PFSK-1 (cell line): ENCODE data around the gene TIMM8A.

ENCODE experiments used
- POLR2AphosphoS5 ChIP-seq: IDR thresholded peaks from 2 replicates; pipeline ENCODE4 v1.6.1; 2012; ENCODE audit warnings: low read depth, mild to moderate bottlenecking, control low read depth, low read length, moderate library complexity
- SIN3A ChIP-seq: IDR thresholded peaks from 2 replicates; pipeline ENCODE4 v1.6.1; 2012; ENCODE audit warnings: mild to moderate bottlenecking, low read length, moderate library complexity, borderline replicate concordance; ENCODE audit not compliant: insufficient read depth
- TAF1 ChIP-seq: IDR thresholded peaks from 2 replicates; pipeline ENCODE4 v1.6.1; 2012; ENCODE audit warnings: low read length, control low read depth, borderline replicate concordance; ENCODE audit not compliant: insufficient read depth
- TF ChIP-seq, protein P1 (sequence below), 2 experiments: IDR thresholded peaks; 2 replicates each; pipeline versions ENCODE4 v1.6.1 to v1.8.0; 2011 to 2012; ENCODE audit warnings: low read depth in 2 of 2, low read length in 2 of 2, control low read depth in 1 of 2, inconsistent platforms in 1 of 2, mild to moderate bottlenecking in 1 of 2, moderate library complexity in 1 of 2; ENCODE audit not compliant: insufficient read depth in 1 of 2

DNA sequence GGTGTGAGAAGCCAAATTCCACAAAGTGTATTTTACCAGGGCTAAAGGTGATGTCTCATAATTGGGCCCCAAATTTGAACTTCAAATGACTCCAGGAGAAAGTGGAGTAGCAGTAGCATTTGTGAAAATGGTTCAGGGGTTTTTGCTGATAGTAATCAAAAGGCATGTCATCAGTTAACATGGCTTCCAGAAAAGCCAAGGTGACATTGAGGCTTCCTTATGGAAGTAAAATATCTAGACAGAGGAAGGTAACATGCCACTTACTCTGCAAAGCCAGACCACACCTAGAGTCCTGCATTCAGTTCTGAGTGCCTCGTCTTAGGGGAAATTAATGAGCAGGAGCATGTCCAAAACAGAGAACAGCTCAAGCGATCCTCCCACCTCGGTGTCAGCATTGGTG lies 40.1 kb upstream of the TIMM8A start:
- TF ChIP-seq POLR2AphosphoS5 (no peak), SIN3A (no peak), TAF1 (no peak)
- TF ChIP-seq, protein P1, sequence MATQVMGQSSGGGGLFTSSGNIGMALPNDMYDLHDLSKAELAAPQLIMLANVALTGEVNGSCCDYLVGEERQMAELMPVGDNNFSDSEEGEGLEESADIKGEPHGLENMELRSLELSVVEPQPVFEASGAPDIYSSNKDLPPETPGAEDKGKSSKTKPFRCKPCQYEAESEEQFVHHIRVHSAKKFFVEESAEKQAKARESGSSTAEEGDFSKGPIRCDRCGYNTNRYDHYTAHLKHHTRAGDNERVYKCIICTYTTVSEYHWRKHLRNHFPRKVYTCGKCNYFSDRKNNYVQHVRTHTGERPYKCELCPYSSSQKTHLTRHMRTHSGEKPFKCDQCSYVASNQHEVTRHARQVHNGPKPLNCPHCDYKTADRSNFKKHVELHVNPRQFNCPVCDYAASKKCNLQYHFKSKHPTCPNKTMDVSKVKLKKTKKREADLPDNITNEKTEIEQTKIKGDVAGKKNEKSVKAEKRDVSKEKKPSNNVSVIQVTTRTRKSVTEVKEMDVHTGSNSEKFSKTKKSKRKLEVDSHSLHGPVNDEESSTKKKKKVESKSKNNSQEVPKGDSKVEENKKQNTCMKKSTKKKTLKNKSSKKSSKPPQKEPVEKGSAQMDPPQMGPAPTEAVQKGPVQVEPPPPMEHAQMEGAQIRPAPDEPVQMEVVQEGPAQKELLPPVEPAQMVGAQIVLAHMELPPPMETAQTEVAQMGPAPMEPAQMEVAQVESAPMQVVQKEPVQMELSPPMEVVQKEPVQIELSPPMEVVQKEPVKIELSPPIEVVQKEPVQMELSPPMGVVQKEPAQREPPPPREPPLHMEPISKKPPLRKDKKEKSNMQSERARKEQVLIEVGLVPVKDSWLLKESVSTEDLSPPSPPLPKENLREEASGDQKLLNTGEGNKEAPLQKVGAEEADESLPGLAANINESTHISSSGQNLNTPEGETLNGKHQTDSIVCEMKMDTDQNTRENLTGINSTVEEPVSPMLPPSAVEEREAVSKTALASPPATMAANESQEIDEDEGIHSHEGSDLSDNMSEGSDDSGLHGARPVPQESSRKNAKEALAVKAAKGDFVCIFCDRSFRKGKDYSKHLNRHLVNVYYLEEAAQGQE (IDR thresholded peaks at IDR 0.05; ENCODE audit: insufficient read depth in 1 of 2, low read depth in 2 of 2, low read length in 2 of 2) = no peak
